Esophagus squamous epithelium (tissue), 4 donors: ENCODE results near the gene PGA3.

Source experiments
- CTCF ChIP-seq, 6 experiments: fragments of 450-650 bp in 4 of 6; fragments of 200-600 bp in 2 of 6; sonication (generic) in 2 of 6; IDR thresholded peaks; one replicate each; pipeline ENCODE4 v1.5.1; 2016 to 2019; ENCODE audit warnings: antibody characterized with exemption in 6 of 6, mild to moderate bottlenecking in 4 of 6, moderate library complexity in 4 of 6
- POLR2A ChIP-seq, 4 donors: fragments of 450-650 bp; IDR thresholded peaks; one replicate each; pipeline ENCODE4 v1.6.1; 2017; ENCODE audit warnings: antibody characterized with exemption in 4 of 4, mild to moderate bottlenecking in 4 of 4, moderate library complexity in 3 of 4

GRCh38 chr11:61258546-61258945 lies 55.2 kb downstream of the PGA3 start:
- no peak for TF ChIP-seq POLR2A (IDR thresholded peaks at IDR 0.05)
- no peak for TF ChIP-seq CTCF (IDR thresholded peaks at IDR 0.05)
